HUES6 (cell line): ENCODE data around the gene TRIM33.

Experiments
- H3K27ac ChIP-seq: 2 replicates; pipeline ENCODE4 v1.7.0; 2013; ENCODE audit warnings: low read depth, mild to moderate bottlenecking, low read length, inconsistent platforms
- H3K27me3 ChIP-seq: 2 replicates; pipeline ENCODE4 v1.6.1; 2013; ENCODE audit warnings: low read length; ENCODE audit not compliant: control insufficient read depth, insufficient read depth
- H3K36me3 ChIP-seq: 2 replicates; pipeline ENCODE4 v1.6.1; 2013; ENCODE audit warnings: low read length; ENCODE audit not compliant: control insufficient read depth, insufficient read depth
- H3K4me1 ChIP-seq: 2 replicates; pipeline ENCODE4 v1.6.1; 2013; ENCODE audit warnings: low read length; ENCODE audit not compliant: control insufficient read depth, insufficient read depth
- H3K4me3 ChIP-seq: 2 replicates; pipeline ENCODE4 v1.5.1; 2013; ENCODE audit warnings: low read depth, low read length
- H3K9ac ChIP-seq: one replicate; pipeline ENCODE4 v1.6.1; 2013; ENCODE audit warnings: mild to moderate bottlenecking, low read length
- H3K9me3 ChIP-seq: 2 replicates; pipeline ENCODE4 v1.6.1; 2013; ENCODE audit warnings: low read depth, low read length; ENCODE audit not compliant: control insufficient read depth, insufficient read depth

The TRIM33 gene

DNA sequence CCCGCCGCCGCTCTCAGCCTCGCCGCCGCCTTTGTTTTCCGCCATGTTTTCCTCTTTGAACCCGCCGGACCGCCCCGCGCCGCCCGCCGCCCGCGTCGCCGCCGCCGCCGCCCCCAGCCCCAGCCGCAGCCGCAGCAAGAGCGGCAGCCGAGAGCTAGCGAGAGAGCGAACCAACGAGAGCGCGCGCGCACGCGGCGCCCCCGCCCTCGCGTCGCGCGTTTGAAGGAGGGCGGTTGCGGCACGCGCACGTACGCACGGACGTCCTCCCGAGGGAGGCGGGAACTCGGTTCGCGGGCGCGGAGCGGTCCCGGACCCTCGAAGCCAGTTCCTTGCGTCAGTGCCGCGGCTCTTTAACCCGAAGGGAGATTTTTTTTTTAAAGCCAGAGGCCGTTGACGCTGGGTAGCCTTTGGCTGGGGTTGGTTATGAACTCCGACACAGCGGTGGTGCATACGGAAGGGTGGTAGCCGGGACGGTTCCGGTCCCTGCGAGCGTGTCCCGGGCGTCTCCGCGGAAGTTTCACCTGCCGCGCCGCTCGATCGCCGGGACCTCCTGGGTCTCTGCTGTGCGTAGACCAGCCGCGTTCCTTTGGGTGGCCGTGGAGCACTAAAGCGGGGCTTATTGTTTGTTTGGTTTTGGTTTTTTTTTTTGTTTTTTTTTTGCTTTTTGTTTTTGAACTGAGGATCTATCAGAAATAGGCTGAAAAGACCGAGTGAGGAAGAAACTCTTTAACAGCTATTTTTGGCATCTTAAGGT is at the start of gene TRIM33:
Gene TRIM33 (minus strand): TSS at position 172 of the 754 bp plus-strand sequence. CDS start 127 bp downstream, at position 45.
- Histone ChIP-seq H3K4me1 (peaks cover 25% of the 10 kb centered on the region), H3K36me3 (peaks cover 7% of the 10 kb centered on the region; the same call in 1 of the 2 replicates), H3K27ac (peak within 1 kb of the TSS; percentile 85; the same call in 1 of the 2 replicates)

DNA sequence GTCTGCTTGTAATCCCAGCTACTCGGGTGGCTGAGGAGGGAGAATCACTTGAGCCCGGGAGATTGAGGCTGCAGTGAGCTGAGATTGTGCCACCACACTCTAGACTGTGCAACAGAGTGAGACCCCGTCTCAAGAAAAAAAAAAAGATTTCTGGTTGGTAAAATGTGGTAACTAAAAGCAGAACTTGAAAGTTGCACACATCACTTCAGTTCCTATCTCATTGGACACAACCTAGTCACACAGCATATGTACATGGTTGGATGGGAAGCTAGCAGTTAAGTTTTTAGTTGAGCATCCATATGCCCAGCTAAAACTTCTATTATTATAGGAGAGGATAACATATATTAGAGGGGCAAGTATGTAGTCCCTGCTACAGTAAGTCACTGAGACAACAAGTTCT is 48.4 kb upstream of the TRIM33 start:
- H3K4me1 ChIP-seq: no peaks in the 10 kb centered on the region
- no peak overlapping the region for H3K9ac ChIP-seq
- no peaks in the 10 kb centered on the region; the same call in 1 of the 2 replicates for H3K36me3 ChIP-seq
- no peaks in the 10 kb centered on the region for H3K9me3 ChIP-seq
- H3K27ac ChIP-seq: no peak overlapping the region
- H3K4me3 ChIP-seq: no peak overlapping the region
- H3K27me3 ChIP-seq: no peaks in the 10 kb centered on the region

More for the DNA sequence above, at the start of gene TRIM33:
- peak within 1 kb of the TSS; percentile 85 for H3K9ac ChIP-seq
- peaks cover 3% of the 10 kb centered on the region; the same call in 1 of the 2 replicates for H3K27me3 ChIP-seq
- H3K9me3 ChIP-seq: no peaks in the 10 kb centered on the region
- H3K4me3 ChIP-seq: peak within 1 kb of the TSS; percentile 93

DNA sequence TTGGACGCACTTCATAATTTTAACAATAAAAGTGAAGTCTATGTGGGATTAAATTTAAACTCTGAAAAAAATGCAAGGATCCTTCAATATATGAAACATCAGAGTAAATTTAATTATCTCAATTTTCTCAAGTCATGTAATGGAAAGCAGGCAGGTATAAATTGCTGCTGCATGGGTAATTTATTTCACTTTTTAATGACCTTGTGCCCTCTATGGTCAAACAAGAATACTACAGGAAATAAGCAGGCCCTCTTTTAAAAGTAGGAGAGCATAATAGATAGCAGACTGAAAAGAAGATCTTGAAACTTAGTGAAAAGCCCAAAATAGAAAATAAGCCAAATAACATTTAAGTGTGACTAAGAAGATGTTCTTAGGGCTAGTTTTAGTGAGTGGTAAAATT is 47.5 kb upstream of the TRIM33 start:
- Histone ChIP-seq H3K27ac (no peak overlapping the region), H3K4me3 (no peak overlapping the region)

DNA sequence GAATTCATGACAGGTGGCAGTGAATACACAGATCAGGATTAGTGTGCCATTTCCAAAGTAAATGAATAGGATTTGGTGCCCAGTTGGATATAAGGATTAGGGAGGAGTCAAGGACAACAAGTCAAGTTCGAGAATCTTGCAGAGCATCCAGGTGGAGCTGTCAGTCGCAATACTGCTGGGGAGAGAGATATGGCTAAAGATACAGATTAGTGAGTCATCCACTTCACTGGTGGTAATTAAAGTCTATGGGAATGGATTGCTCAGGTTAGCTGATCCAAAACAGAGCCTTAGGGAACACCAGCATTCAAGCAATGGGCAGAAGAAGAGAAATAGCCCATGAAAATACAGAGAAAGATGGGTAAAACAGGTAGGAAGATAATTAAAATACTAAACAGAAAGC is 43.6 kb upstream of the TRIM33 start:
- H3K27ac ChIP-seq: no peak overlapping the region

More for the DNA sequence above, 47.5 kb upstream of the TRIM33 start:
- no peaks in the 10 kb centered on the region for H3K36me3 ChIP-seq
- no peak overlapping the region for H3K9ac ChIP-seq
- no peaks in the 10 kb centered on the region for H3K4me1 ChIP-seq
- no peaks in the 10 kb centered on the region for H3K9me3 ChIP-seq
- H3K27me3 ChIP-seq: no peaks in the 10 kb centered on the region

DNA sequence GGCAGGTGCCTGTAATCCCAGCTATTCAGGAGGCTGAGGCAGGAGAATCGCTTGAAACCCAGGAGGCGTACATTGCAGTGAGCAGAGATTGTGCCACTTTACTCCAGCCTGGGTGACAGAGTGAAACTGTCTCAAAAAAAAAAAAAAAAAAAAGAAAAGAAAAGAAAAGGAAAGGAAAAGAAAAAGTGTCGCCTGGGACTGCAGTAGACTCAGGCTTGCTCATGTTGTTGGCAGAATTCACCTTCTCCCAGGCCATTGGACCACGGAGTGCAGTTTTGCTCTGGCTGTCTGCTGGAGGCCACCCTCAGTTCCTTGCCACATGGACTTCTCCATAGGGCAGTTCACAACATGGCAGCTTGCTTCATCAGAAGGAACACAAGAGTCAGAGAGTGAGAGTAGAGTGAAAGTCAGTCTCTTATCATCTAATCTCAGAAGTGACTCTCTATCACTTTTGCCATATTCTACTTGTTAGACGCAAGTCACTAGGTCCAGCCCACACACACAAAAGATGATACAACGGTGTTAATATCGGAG is 41.2 kb upstream of the TRIM33 start:
- H3K4me3 ChIP-seq: no peak overlapping the region
- no peaks in the 10 kb centered on the region for H3K27me3 ChIP-seq
- H3K9me3 ChIP-seq: no peaks in the 10 kb centered on the region
- no peaks in the 10 kb centered on the region for H3K4me1 ChIP-seq
- no peak overlapping the region for H3K9ac ChIP-seq
- H3K27ac ChIP-seq: no peak overlapping the region
- no peaks in the 10 kb centered on the region for H3K36me3 ChIP-seq

More for the DNA sequence above, 43.6 kb upstream of the TRIM33 start:
- Histone ChIP-seq H3K36me3 (no peaks in the 10 kb centered on the region), H3K9ac (no peak overlapping the region), H3K4me3 (no peak overlapping the region), H3K9me3 (no peaks in the 10 kb centered on the region), H3K27me3 (no peaks in the 10 kb centered on the region), H3K4me1 (no peaks in the 10 kb centered on the region)

DNA sequence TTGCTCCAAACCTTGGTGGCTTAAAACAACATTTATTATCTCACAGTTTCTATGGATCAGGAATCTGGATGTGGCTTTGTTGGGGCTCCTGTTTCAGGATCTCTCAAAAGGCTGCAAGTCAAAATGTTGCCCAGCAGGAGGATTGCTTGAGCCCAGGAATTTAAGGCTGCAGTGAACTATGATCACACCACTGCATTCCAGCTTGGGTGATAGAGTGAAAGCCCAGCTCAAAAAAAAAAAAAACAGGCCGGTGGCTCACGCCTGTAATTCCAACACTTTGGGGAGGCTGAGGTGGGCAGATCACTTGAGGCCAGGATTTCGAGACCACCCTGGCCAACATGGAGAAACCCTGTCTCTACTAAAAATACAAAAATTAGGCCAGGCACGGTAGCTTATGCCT is 40.4 kb upstream of the TRIM33 start:
- Histone ChIP-seq H3K27me3 (no peaks in the 10 kb centered on the region), H3K9me3 (no peaks in the 10 kb centered on the region), H3K4me1 (no peaks in the 10 kb centered on the region), H3K27ac (no peak overlapping the region), H3K4me3 (no peak overlapping the region), H3K9ac (no peak overlapping the region), H3K36me3 (no peaks in the 10 kb centered on the region)

DNA sequence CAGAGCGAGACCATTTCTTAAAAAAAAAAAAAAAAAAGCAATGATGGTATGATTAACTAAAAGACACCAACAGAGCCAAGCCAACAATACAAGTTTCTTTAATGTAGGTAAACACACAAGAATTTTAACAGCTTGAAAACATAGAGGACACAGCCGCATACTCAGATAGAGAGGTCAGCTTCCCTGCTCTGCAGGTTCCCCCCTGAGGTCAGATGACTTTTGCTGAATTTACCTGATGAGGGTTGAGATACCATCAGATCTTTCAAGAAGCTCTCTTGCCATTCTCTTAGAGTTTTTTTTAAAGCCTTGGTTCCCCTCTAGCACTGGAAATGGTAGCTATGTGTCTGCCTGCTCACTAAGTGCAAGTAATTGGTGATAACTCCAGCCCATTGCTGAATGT is 39.3 kb upstream of the TRIM33 start:
- Histone ChIP-seq H3K9ac (no peak overlapping the region), H3K9me3 (no peaks in the 10 kb centered on the region), H3K4me1 (no peaks in the 10 kb centered on the region), H3K27ac (no peak overlapping the region), H3K27me3 (no peaks in the 10 kb centered on the region), H3K36me3 (no peaks in the 10 kb centered on the region), H3K4me3 (no peak overlapping the region)

DNA sequence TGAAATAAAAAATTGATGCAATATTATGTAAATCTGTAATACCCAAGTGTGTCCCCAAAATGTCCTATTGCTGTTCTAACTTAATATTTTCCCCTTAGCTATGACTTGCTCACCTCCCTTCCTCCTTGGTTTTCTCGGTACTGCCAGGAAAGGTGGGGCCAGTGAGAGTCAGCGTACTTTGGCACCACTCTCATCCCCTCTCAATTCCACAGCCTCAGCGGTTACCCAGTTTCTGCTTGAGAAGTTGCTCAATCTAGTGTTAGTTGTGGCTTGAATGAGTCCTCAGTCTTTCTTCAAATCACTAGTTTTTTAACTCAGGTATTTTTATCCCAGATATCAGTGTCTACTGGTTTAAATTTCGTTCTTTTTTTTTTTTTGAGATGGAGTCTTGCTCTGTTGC is 38.1 kb upstream of the TRIM33 start:
- no peaks in the 10 kb centered on the region for H3K36me3 ChIP-seq
- H3K27ac ChIP-seq: no peak overlapping the region
- no peak overlapping the region for H3K4me3 ChIP-seq
- H3K27me3 ChIP-seq: no peaks in the 10 kb centered on the region
- H3K4me1 ChIP-seq: no peaks in the 10 kb centered on the region
- no peak overlapping the region for H3K9ac ChIP-seq
- no peaks in the 10 kb centered on the region for H3K9me3 ChIP-seq

DNA sequence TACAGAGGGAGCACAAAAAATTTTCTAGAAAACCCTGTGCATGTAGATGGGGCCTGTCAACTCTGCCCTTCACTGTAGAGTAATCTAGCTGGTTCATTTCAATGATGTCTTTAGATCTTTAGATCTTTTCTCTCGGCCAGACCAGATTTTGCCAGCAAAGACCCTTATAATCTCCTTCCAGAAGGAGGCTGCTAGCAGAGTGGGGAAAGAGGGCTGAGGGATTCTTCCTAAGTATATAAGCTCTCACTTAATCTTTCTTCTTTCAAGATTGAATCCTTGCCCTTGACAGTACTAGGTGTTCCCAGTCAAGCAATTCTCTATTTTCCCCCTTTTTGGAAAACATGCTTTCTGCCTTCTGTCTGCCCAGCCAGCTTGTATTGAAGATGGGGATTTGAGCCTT is 36.1 kb upstream of the TRIM33 start:
- no peaks in the 10 kb centered on the region for H3K27me3 ChIP-seq
- no peak overlapping the region for H3K9ac ChIP-seq

DNA sequence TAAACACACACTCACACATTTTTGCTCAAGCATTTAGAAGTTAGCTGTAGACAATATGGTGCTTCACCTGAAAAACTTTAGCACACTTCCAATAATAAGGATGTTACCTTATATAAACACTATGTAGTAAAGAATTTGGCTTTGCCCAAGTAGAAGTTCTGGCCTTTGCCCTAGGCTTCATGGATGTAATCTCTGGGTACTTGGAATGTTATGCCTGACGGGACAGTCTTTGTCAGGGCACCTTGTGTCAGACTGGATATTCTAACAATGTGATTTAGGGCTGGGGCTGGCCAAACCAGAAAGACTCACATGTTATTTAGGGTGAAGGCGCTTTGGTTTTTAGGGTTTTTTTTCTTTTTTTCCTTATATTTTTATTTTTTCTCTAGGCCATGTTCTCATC is 34.8 kb upstream of the TRIM33 start:
- H3K4me3 ChIP-seq: no peak overlapping the region
- no peaks in the 10 kb centered on the region for H3K36me3 ChIP-seq
- H3K9ac ChIP-seq: no peak overlapping the region
- no peak overlapping the region for H3K27ac ChIP-seq
- H3K27me3 ChIP-seq: no peaks in the 10 kb centered on the region
- H3K9me3 ChIP-seq: no peaks in the 10 kb centered on the region
- no peaks in the 10 kb centered on the region for H3K4me1 ChIP-seq

More for the DNA sequence above, 36.1 kb upstream of the TRIM33 start:
- H3K27ac ChIP-seq: no peak overlapping the region
- H3K9me3 ChIP-seq: no peaks in the 10 kb centered on the region
- no peak overlapping the region for H3K4me3 ChIP-seq
- no peaks in the 10 kb centered on the region for H3K4me1 ChIP-seq
- H3K36me3 ChIP-seq: no peaks in the 10 kb centered on the region

DNA sequence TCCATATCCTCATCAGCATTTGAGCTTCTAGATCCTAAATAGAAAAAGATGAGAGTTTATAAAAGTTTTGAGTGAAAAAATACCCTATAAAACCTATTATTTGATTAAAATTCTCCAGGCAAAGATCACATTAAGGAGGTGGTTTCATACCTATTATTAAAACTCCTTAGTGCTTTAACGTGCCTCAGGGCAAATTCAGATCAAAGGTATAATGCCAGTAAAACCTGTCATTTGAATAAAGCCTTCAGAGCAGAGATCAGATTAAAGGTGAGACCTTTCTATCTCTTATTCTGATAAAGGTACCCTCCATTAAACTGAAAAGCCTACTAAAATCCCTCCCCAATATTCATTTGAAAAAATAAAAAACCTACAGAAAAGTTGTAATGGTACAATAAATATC is 34.3 kb upstream of the TRIM33 start:
- Histone ChIP-seq H3K9me3 (no peaks in the 10 kb centered on the region), H3K4me3 (no peak overlapping the region), H3K9ac (no peak overlapping the region)

More for the DNA sequence above, 34.3 kb upstream of the TRIM33 start:
- Histone ChIP-seq H3K27ac (no peak overlapping the region), H3K36me3 (no peaks in the 10 kb centered on the region), H3K27me3 (no peaks in the 10 kb centered on the region), H3K4me1 (no peaks in the 10 kb centered on the region)
